GM13976 (cell line): ENCODE measurements around the gene RIC8A.

Experiments
- DNase-seq: peaks from one replicate; pipeline ENCODE4 v3.0.0; 2012; ENCODE audit warnings: low spot score
- CTCF ChIP-seq: IDR thresholded peaks from 2 replicates; pipeline ENCODE4 v1.5.1; 2012; ENCODE audit warnings: borderline replicate concordance, mild to moderate bottlenecking; ENCODE audit not compliant: insufficient read depth; ENCODE audit errors: extremely low read depth, missing control alignments, control extremely low read depth
- in situ Hi-C: fragments of 300-500 bp; cut with MboI; formaldehyde crosslinking; loops from one replicate; pipeline ENCODE4 v1.12.0; 2022; ENCODE audit warnings: low sequenced_read_pairs, mixed read lengths, inconsistent platforms; ENCODE audit not compliant: unreplicated experiment

Gene RIC8A

DNA sequence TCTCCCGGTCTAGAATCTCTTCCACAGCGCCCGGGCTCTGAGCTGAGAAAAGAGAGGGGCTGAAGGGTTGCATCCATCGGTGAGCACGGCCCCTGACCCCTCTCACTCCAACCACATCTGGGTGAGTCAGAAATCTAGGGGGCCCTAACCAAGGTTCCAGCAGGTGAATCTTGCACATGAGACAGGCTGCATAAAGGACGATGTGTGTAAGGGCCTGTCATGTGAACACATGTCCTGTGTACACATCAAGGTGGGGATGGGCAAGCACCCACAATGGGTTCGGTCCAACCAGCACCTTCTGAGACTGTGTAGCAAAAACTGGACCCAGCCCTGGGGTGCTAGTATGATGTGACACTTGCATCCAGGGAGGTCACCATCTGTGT is 1.5 kb upstream of the RIC8A start:
- in situ Hi-C loops, result no loop called here
- DNase-seq, result no peak
- no peak for TF ChIP-seq CTCF

- no peak for TF ChIP-seq CTCF
- DNase-seq, result no peak
- in situ Hi-C loops, result no loop called here
Observed at GRCh38 chr11:206526-207207, 841 bp upstream of the RIC8A start.

GRCh38 chr11:207863-208180 is 314 bp downstream of the RIC8A start:
- DNase-seq, result no peak
- TF ChIP-seq CTCF, result no peak
- in situ Hi-C loops, result no loop called here

GRCh38 chr11:208181-208916 is 841 bp downstream of the RIC8A start:
- DNase-seq, result peak; percentile 96
- no peak for TF ChIP-seq CTCF
- in situ Hi-C loops, result no loop called here

- in situ Hi-C loops, result no loop called here
- DNase-seq, result peak; percentile 53
- no peak for TF ChIP-seq CTCF
Observed at GRCh38 chr11:208917-209260, 1.4 kb downstream of the RIC8A start.

DNA sequence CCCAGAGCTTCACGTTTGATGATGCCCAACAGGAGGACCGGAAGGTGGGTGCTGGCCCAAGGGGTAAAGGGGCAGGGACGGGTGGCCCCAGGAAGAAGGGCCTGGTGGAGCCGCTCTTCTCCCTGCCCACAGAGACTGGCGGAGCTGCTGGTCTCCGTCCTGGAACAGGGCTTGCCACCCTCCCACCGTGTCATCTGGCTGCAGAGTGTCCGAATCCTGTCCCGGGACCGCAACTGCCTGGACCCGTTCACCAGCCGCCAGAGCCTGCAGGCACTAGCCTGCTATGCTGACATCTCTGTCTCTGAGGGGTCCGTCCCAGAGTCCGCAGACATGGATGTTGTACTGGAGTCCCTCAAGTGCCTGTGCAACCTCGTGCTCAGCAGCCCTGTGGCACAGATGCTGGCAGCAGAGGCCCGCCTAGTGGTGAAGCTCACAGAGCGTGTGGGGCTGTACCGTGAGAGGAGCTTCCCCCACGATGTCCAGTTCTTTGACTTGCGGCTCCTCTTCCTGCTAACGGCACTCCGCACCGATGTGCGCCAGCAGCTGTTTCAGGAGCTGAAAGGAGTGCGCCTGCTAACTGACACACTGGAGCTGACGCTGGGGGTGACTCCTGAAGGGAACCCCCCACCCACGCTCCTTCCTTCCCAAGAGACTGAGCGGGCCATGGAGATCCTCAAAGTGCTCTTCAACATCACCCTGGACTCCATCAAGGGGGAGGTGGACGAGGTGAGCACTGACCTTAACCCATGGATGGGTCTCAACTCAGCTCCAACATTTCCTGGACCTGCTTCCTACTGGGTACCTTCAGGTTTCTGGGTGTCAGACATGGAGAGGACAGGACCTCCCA is 2.0 kb downstream of the RIC8A start:
- in situ Hi-C loops, result no loop called here
- no peak for DNase-seq
- TF ChIP-seq CTCF, result no peak
